GM11168 (cell line): ENCODE data around the gene FOXD3.
"Not testable (repeated sequence)": the region's sequence is repeated elsewhere in the genome, so short reads cannot be mapped to it uniquely, and the experiment has no call there.

Experiments
- in situ Hi-C: fragments of 300-500 bp; cut with MboI; formaldehyde crosslinking; loops from one replicate; pipeline ENCODE4 v1.12.0; 2022; ENCODE audit warnings: low sequenced_read_pairs; ENCODE audit not compliant: unreplicated experiment

Gene FOXD3

GRCh38 chr1:63352736-63353135 is 30.4 kb downstream of the FOXD3 start:
- in situ Hi-C loops = no loop called here

GRCh38 chr1:63356234-63356633 is 33.9 kb downstream of the FOXD3 start:
- in situ Hi-C loops = not testable (repeated sequence)

GRCh38 chr1:63359561-63359960 is 37.2 kb downstream of the FOXD3 start:
- in situ Hi-C loops = no loop called here

- in situ Hi-C loops = no loop called here
Measured at GRCh38 chr1:63362073-63362472, 39.7 kb downstream of the FOXD3 start.

GRCh38 chr1:63362578-63362977 is 40.2 kb downstream of the FOXD3 start:
- in situ Hi-C loops = no loop called here

- in situ Hi-C loops = no loop called here
Measured at GRCh38 chr1:63363014-63363413, 40.6 kb downstream of the FOXD3 start.

- in situ Hi-C loops = no loop called here
Measured at GRCh38 chr1:63366908-63367214, 44.5 kb downstream of the FOXD3 start.

GRCh38 chr1:63367215-63368103 is 45.1 kb downstream of the FOXD3 start, which contains the start of gene ALG6:
Gene ALG6, plus strand, starts transcription at chr1:63367627. Its CDS starts 3,351 bp downstream, at chr1:63370978.
- in situ Hi-C loops = no loop called here

- in situ Hi-C loops = no loop called here
Measured at GRCh38 chr1:63368131-63368530, 45.8 kb downstream of the FOXD3 start.
